GM12874 (cell line): Measurements from ENCODE around the gene EGLN2.

Source experiments
- TF ChIP-seq, protein P1 (sequence below): IDR thresholded peaks from 2 replicates; pipeline ENCODE4 v1.5.1; 2011; ENCODE audit warnings: low read depth, mild to moderate bottlenecking, control low read depth, low read length, moderate library complexity; ENCODE audit not compliant: insufficient read depth

The EGLN2 gene

GRCh38 chr19:40774916-40775631 is 23.9 kb upstream of the EGLN2 start, which contains the start of gene MIA:
MIA (plus strand) TSS chr19:40775521; CDS start chr19:40775543, 22 bp downstream.
- TF ChIP-seq, protein P1, sequence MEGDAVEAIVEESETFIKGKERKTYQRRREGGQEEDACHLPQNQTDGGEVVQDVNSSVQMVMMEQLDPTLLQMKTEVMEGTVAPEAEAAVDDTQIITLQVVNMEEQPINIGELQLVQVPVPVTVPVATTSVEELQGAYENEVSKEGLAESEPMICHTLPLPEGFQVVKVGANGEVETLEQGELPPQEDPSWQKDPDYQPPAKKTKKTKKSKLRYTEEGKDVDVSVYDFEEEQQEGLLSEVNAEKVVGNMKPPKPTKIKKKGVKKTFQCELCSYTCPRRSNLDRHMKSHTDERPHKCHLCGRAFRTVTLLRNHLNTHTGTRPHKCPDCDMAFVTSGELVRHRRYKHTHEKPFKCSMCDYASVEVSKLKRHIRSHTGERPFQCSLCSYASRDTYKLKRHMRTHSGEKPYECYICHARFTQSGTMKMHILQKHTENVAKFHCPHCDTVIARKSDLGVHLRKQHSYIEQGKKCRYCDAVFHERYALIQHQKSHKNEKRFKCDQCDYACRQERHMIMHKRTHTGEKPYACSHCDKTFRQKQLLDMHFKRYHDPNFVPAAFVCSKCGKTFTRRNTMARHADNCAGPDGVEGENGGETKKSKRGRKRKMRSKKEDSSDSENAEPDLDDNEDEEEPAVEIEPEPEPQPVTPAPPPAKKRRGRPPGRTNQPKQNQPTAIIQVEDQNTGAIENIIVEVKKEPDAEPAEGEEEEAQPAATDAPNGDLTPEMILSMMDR, result no peak

DNA sequence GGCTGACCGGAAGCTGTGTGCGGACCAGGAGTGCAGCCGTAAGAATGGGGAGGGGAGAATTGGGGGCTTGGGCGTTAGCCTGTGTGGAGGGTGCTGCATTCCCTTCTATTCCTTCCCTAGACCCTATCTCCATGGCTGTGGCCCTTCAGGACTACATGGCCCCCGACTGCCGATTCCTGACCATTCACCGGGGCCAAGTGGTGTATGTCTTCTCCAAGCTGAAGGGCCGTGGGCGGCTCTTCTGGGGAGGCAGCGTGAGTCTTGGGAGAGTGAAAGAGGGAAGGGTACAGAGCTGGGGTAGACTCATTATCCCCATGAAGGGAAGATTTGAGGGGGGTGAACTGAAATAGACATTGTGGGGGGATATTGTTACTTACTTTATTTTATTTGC is 23.4 kb upstream of the EGLN2 start:
- TF ChIP-seq, protein P1, result no peak

DNA sequence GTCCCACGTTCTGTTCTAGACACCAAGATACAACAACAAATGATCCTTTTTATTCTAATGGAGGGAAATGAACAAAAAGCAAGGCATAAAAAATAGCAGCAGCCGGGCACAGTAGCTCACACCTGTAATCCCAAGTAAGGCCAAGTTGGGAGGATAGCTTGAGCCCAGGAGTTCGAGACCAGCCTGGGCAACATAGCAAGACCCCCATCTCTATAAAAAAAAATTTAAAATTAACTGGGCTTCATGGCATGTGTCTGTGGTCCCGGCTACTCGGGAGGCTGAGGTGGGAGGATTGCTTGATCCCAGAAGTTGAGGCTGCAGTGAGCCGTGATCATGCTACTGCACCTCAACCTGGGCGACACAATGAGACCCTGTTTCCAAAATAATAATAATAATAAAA is 22.6 kb upstream of the EGLN2 start:
- TF ChIP-seq, protein P1, result no peak

- TF ChIP-seq, protein P1, result no peak
Observed at GRCh38 chr19:40776932-40777644, 21.9 kb upstream of the EGLN2 start.

GRCh38 chr19:40777645-40777936 is 21.4 kb upstream of the EGLN2 start:
- TF ChIP-seq, protein P1, result no peak

DNA sequence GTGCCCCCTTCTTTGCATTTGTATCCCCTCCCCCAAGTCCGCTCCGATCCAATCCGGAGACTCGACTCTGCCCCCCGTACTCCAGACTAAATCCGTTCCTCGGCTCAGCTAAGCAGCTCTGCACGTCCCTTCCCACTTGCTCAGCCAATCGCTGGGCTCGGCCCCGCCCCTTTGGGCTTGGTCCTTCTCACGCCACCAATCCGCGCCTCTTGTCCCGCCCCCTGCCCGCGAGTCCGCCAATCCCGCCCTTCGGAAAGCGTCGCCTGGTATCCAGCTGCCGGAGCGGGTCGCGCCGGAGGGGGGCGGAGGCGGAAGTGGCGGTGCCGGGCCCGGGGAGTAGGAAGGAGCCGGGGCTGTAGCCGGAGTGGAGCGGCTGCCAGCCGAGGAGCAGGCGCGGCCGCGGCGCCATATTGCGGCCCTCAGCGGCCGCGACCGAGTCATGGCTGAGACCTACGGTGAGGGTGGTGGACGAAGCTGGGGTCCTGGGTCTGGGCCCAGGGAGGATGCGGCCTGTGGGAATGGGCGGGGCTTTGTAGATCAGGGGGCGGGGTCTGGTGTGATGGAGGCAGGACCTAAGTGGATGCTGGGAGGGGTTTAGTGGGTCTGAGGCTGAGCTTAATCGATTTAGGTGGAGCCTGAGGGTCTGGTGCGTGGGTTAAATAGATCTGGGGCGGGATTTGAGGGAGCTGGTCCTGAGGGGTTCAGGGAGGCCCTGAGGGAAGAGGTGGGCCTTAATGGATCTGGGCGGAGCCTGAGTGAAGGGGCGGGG is 20.9 kb upstream of the EGLN2 start, which contains the start of gene RAB4B:
TSS of gene RAB4B (plus strand) at position 311 of the 769 bp plus-strand sequence. CDS start at position 440, 129 bp downstream.
- TF ChIP-seq, protein P1, result no peak

GRCh38 chr19:40778706-40779284 is 20.2 kb upstream of the EGLN2 start:
- TF ChIP-seq, protein P1, result no peak
